ENCODE data around the gene GOLPH3. TPM values are rescaled to one million over a fixed set of nuclear protein-coding genes. Genes with fewer than 3 reads are reported as not detected.

The GOLPH3 gene
- total RNA-seq, 1 donor from 2014 or later = 64.6 TPM

DNA sequence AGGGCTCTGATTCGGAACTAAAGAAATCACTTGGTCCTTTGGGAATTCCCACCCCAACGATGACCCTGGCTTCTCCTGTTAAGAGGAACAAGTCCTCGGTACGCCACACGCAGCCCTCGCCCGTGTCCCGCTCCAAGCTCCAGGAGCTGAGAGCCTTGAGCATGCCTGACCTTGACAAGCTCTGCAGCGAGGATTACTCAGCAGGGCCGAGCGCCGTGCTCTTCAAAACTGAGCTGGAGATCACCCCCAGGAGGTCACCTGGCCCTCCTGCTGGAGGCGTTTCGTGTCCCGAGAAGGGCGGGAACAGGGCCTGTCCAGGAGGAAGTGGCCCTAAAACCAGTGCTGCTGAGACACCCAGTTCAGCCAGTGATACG lies 83.4 kb downstream of the GOLPH3 start:
- DNase-seq (ENCODE audit: low read depth) = no peak
- no peaks in the 10 kb centered on the region for H3K27me3 ChIP-seq (ENCODE audit: control insufficient read depth, insufficient read depth, low read length)
- TF ChIP-seq, protein P1, sequence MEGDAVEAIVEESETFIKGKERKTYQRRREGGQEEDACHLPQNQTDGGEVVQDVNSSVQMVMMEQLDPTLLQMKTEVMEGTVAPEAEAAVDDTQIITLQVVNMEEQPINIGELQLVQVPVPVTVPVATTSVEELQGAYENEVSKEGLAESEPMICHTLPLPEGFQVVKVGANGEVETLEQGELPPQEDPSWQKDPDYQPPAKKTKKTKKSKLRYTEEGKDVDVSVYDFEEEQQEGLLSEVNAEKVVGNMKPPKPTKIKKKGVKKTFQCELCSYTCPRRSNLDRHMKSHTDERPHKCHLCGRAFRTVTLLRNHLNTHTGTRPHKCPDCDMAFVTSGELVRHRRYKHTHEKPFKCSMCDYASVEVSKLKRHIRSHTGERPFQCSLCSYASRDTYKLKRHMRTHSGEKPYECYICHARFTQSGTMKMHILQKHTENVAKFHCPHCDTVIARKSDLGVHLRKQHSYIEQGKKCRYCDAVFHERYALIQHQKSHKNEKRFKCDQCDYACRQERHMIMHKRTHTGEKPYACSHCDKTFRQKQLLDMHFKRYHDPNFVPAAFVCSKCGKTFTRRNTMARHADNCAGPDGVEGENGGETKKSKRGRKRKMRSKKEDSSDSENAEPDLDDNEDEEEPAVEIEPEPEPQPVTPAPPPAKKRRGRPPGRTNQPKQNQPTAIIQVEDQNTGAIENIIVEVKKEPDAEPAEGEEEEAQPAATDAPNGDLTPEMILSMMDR (IDR thresholded peaks at IDR 0.05; ENCODE audit: insufficient read depth, low read length, poor library complexity, severe bottlenecking) = no peak
- no peak overlapping the region for H3K4me3 ChIP-seq (ENCODE audit: low read depth, low read length)
- peaks cover 2% of the 10 kb centered on the region for H3K36me3 ChIP-seq (ENCODE audit: control insufficient read depth, insufficient read depth, low read length)

DNA sequence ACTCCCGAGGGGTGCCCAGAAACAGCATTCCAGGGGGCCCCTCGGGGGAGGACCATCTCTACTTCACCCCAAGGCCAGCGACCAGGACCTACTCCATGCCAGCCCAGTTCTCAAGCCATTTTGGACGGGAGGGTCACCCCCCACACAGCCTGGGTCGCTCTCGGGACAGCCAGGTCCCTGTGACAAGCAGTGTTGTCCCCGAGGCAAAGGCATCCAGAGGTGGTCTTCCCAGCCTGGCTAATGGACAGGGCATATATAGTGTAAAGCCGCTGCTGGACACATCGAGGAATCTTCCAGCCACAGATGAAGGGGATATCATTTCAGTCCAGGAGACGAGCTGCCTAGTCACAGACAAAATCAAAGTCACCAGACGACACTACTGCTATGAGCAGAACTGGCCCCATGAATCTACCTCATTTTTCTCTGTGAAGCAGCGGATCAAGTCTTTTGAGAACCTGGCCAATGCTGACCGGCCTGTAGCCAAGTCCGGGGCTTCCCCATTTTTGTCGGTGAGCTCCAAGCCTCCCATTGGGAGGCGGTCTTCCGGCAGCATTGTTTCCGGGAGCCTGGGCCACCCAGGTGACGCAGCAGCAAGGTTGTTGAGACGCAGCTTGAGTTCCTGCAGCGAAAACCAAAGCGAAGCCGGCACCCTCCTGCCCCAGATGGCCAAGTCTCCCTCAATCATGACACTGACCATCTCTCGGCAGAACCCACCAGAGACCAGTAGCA lies 83.9 kb downstream of the GOLPH3 start:
- H3K27me3 ChIP-seq (ENCODE audit: control insufficient read depth, insufficient read depth, low read length) = no peaks in the 10 kb centered on the region
- H3K36me3 ChIP-seq (ENCODE audit: control insufficient read depth, insufficient read depth, low read length) = peaks cover 2% of the 10 kb centered on the region
- no peak overlapping the region for H3K4me3 ChIP-seq (ENCODE audit: low read depth, low read length)
- TF ChIP-seq, protein P1 (IDR thresholded peaks at IDR 0.05; ENCODE audit: insufficient read depth, low read length, poor library complexity, severe bottlenecking) = no peak
- DNase-seq (ENCODE audit: low read depth) = no peak

DNA sequence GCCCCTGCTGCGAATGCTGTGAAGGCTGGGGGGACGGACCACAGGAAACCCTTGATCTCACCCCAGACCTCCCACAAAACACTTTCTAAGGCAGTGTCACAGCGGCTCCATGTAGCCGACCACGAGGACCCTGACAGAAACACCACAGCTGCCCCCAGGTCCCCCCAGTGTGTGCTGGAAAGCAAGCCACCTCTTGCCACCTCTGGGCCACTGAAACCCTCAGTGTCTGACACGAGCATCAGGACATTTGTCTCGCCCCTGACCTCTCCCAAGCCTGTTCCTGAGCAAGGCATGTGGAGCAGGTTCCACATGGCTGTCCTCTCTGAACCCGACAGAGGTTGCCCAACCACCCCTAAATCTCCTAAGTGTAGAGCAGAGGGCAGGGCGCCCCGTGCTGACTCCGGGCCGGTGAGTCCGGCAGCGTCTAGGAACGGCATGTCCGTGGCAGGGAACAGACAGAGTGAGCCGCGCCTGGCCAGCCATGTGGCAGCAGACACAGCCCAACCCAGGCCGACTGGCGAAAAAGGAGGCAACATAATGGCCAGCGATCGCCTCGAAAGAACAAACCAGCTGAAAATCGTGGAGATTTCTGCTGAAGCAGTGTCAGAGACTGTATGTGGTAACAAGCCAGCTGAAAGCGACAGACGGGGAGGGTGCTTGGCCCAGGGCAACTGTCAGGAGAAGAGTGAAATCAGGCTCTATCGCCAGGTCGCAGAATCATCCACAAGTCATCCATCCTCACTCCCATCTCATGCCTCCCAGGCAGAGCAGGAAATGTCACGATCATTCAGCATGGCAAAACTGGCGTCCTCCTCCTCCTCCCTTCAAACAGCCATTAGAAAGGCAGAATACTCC lies 84.7 kb downstream of the GOLPH3 start:
- Histone ChIP-seq H3K4me3 (ENCODE audit: low read depth, low read length) (no peak overlapping the region), H3K36me3 (ENCODE audit: control insufficient read depth, insufficient read depth, low read length) (peaks cover 2% of the 10 kb centered on the region), H3K27me3 (ENCODE audit: control insufficient read depth, insufficient read depth, low read length) (no peaks in the 10 kb centered on the region)
- TF ChIP-seq, protein P1 (IDR thresholded peaks at IDR 0.05; ENCODE audit: insufficient read depth, low read length, poor library complexity, severe bottlenecking) = no peak
- DNase-seq (ENCODE audit: low read depth) = no peak

DNA sequence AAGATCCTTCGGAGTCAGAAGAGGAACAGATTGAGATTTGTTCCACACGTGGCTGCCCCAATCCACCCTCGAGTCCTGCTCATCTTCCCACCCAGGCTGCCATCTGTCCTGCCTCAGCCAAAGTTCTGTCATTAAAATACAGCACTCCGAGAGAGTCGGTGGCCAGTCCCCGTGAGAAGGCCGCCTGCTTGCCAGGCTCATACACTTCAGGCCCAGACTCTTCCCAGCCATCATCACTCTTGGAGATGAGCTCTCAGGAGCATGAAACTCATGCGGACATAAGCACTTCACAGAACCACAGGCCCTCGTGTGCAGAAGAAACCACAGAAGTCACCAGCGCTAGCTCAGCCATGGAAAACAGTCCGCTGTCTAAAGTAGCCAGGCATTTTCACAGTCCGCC lies 85.9 kb downstream of the GOLPH3 start:
- H3K36me3 ChIP-seq (ENCODE audit: control insufficient read depth, insufficient read depth, low read length) = peaks cover 2% of the 10 kb centered on the region
- no peaks in the 10 kb centered on the region for H3K27me3 ChIP-seq (ENCODE audit: control insufficient read depth, insufficient read depth, low read length)
- TF ChIP-seq, protein P1 (IDR thresholded peaks at IDR 0.05; ENCODE audit: insufficient read depth, low read length, poor library complexity, severe bottlenecking) = no peak
- no peak for DNase-seq (ENCODE audit: low read depth)
- no peak overlapping the region for H3K4me3 ChIP-seq (ENCODE audit: low read depth, low read length)

DNA sequence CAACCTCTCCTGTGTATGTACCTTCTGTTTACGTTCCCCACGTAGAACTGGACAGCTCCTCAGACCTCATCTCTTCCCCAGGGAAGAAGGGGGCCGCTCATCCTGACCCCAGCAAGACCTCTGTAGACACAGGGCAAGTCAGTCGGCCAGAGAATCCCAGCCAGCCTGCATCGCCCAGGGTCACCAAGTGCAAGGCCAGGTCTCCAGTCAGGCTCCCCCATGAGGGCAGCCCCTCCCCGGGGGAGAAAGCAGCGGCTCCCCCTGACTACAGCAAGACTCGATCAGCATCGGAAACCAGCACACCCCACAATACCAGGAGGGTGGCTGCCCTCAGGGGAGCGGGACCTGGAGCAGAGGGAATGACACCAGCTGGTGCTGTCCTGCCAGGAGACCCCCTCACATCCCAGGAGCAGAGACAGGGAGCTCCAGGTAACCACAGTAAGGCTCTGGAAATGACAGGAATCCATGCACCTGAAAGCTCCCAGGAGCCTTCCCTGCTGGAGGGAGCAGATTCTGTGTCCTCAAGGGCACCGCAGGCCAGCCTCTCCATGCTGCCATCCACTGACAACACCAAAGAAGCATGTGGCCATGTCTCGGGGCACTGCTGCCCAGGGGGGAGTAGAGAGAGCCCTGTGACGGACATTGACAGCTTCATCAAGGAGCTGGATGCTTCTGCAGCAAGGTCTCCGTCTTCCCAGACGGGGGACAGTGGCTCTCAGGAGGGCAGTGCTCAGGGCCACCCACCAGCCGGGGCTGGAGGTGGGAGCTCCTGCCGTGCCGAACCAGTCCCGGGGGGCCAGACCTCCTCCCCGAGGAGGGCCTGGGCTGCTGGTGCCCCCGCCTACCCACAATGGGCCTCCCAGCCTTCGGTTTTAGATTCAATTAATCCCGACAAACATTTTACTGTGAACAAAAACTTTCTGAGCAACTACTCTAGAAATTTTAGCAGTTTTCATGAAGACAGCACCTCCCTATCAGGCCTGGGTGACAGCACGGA lies 86.7 kb downstream of the GOLPH3 start:
- Histone ChIP-seq H3K4me3 (ENCODE audit: low read depth, low read length) (no peak overlapping the region), H3K27me3 (ENCODE audit: control insufficient read depth, insufficient read depth, low read length) (no peaks in the 10 kb centered on the region), H3K36me3 (ENCODE audit: control insufficient read depth, insufficient read depth, low read length) (no peaks in the 10 kb centered on the region)
- DNase-seq (ENCODE audit: low read depth) = no peak
- TF ChIP-seq, protein P1 (IDR thresholded peaks at IDR 0.05; ENCODE audit: insufficient read depth, low read length, poor library complexity, severe bottlenecking) = no peak
